WTC11 (cell line): ENCODE results near the gene TSPAN31. TPM values are rescaled to one million over a fixed set of nuclear protein-coding genes. Genes with fewer than 3 reads are reported as not detected.

Source experiments
- ATF6 ChIP-seq: sonication (generic); formaldehyde crosslinking; IDR thresholded peaks from 2 replicates; pipeline ENCODE4 v1.8.1; 2023; ENCODE audit warnings: mild to moderate bottlenecking, missing genetic modification reagents
- CBFB ChIP-seq: sonication (generic); formaldehyde crosslinking; IDR thresholded peaks from 2 replicates; pipeline ENCODE4 v1.8.1; 2022; ENCODE audit warnings: mild to moderate bottlenecking, low read depth, missing genetic modification reagents
- CREB1 ChIP-seq: sonication (generic); formaldehyde crosslinking; IDR thresholded peaks from 2 replicates; pipeline ENCODE4 v1.8.0; 2023; ENCODE audit warnings: mild to moderate bottlenecking, missing genetic modification reagents
- CTCF ChIP-seq: fragments of 200-600 bp; IDR thresholded peaks from 2 replicates; pipeline ENCODE4 v1.8.0; 2022; ENCODE audit warnings: antibody characterized with exemption
- ERG ChIP-seq: fragments of 250-450 bp; sonication (Bioruptor Pico); IDR thresholded peaks from 2 replicates; pipeline ENCODE4 v1.8.0; 2021; ENCODE audit warnings: mild to moderate bottlenecking
- GABPB1 ChIP-seq: sonication (generic); formaldehyde crosslinking; IDR thresholded peaks from 2 replicates; pipeline ENCODE4 v1.8.1; 2023; ENCODE audit warnings: mild to moderate bottlenecking, missing genetic modification reagents
- GRHL2 ChIP-seq: fragments of 250-450 bp; sonication (Bioruptor Pico); IDR thresholded peaks from 2 replicates; pipeline ENCODE4 v1.8.0; 2022; ENCODE audit warnings: mild to moderate bottlenecking, moderate library complexity; ENCODE audit not compliant: insufficient replicate concordance, severe bottlenecking
- GTF2I ChIP-seq: fragments of 250-450 bp; sonication (Bioruptor Pico); conservative IDR thresholded peaks from 2 replicates; pipeline ENCODE4 v1.4.0; 2021; ENCODE audit warnings: mild to moderate bottlenecking
- JAZF1 ChIP-seq: fragments of 250-450 bp; sonication (Bioruptor Pico); IDR thresholded peaks from 2 replicates; pipeline ENCODE4 v1.9.0; 2021; ENCODE audit warnings: moderate library complexity, mild to moderate bottlenecking, inconsistent platforms
- MAX ChIP-seq: sonication (generic); formaldehyde crosslinking; IDR thresholded peaks from 2 replicates; pipeline ENCODE4 v1.8.0; 2022; ENCODE audit warnings: mild to moderate bottlenecking, missing genetic modification reagents
- MYBL2 ChIP-seq: sonication (generic); formaldehyde crosslinking; IDR thresholded peaks from 2 replicates; pipeline ENCODE4 v1.8.1; 2023; ENCODE audit warnings: mild to moderate bottlenecking, moderate library complexity, missing genetic modification reagents
- NFATC4 ChIP-seq: fragments of 250-450 bp; sonication (Bioruptor Pico); IDR thresholded peaks from 2 replicates; pipeline ENCODE4 v1.9.0; 2021; ENCODE audit warnings: mild to moderate bottlenecking
- NR1H2 ChIP-seq: sonication (generic); formaldehyde crosslinking; IDR thresholded peaks from 2 replicates; pipeline ENCODE4 v1.9.0; 2021; ENCODE audit warnings: mild to moderate bottlenecking, moderate library complexity, missing genetic modification reagents
- PRRX2 ChIP-seq: fragments of 250-450 bp; sonication (Bioruptor Pico); IDR thresholded peaks from 2 replicates; pipeline ENCODE4 v1.8.0; 2021; ENCODE audit warnings: mild to moderate bottlenecking
- RORB ChIP-seq: fragments of 250-450 bp; sonication (Bioruptor Pico); IDR thresholded peaks from 2 replicates; pipeline ENCODE4 v1.9.0; 2021; ENCODE audit warnings: mild to moderate bottlenecking
- SOX15 ChIP-seq: fragments of 250-450 bp; sonication (Bioruptor Pico); IDR thresholded peaks from 2 replicates; pipeline ENCODE4 v1.9.0; 2021; ENCODE audit warnings: mild to moderate bottlenecking
- TEAD1 ChIP-seq: sonication (generic); formaldehyde crosslinking; IDR thresholded peaks from 2 replicates; pipeline ENCODE4 v1.8.0; 2022; ENCODE audit warnings: mild to moderate bottlenecking, missing genetic modification reagents
- ZNF121 ChIP-seq: sonication (generic); formaldehyde crosslinking; IDR thresholded peaks from 2 replicates; pipeline ENCODE4 v1.8.0; 2023; ENCODE audit warnings: missing genetic modification reagents
- ZNF138 ChIP-seq: sonication (generic); formaldehyde crosslinking; conservative IDR thresholded peaks from 2 replicates; pipeline ENCODE4 v1.8.1; 2022; ENCODE audit warnings: mild to moderate bottlenecking, moderate library complexity, missing genetic modification reagents
- ZNF263 ChIP-seq: sonication (generic); formaldehyde crosslinking; IDR thresholded peaks from 2 replicates; pipeline ENCODE4 v1.8.1; 2022; ENCODE audit warnings: low read depth, mild to moderate bottlenecking, moderate library complexity, missing genetic modification reagents
- ZNF317 ChIP-seq: sonication (generic); formaldehyde crosslinking; IDR thresholded peaks from 2 replicates; pipeline ENCODE4 v1.8.1; 2023; ENCODE audit warnings: low read depth, mild to moderate bottlenecking, moderate library complexity, missing genetic modification reagents, borderline replicate concordance
- ZNF396 ChIP-seq: fragments of 250-450 bp; sonication (Bioruptor Pico); IDR thresholded peaks from 2 replicates; pipeline ENCODE4 v1.8.0; 2021; ENCODE audit warnings: mild to moderate bottlenecking, moderate library complexity, borderline replicate concordance
- ZNF423 ChIP-seq: fragments of 250-450 bp; sonication (Bioruptor Pico); IDR thresholded peaks from 2 replicates; pipeline ENCODE4 v2.1.2; 2022; ENCODE audit warnings: mild to moderate bottlenecking, moderate library complexity
- ZNF512 ChIP-seq: sonication (generic); formaldehyde crosslinking; IDR thresholded peaks from 2 replicates; pipeline ENCODE4 v1.8.1; 2022; ENCODE audit warnings: missing genetic modification reagents, borderline replicate concordance
- total RNA-seq: library from RNA; stranded (reverse); gene quantifications from 3 replicates; pipeline ENCODE4 v1.2.3, GENCODE V29; 2021
- TF ChIP-seq, protein P1 (sequence below): sonication (generic); formaldehyde crosslinking; IDR thresholded peaks from 2 replicates; pipeline ENCODE4 v1.8.0; 2022; ENCODE audit warnings: missing genetic modification reagents
- TF ChIP-seq, protein P2 (sequence below): sonication (generic); formaldehyde crosslinking; IDR thresholded peaks from 2 replicates; pipeline ENCODE4 v1.8.1; 2023; ENCODE audit warnings: mild to moderate bottlenecking, missing genetic modification reagents, moderate library complexity
- TF ChIP-seq, protein P3 (sequence below): sonication (generic); formaldehyde crosslinking; IDR thresholded peaks from 2 replicates; pipeline ENCODE4 v1.8.1; 2023; ENCODE audit warnings: mild to moderate bottlenecking, missing genetic modification reagents, moderate library complexity

Gene TSPAN31
- total RNA-seq, 1 experiment from 2014 or later, result 9.9 TPM

DNA sequence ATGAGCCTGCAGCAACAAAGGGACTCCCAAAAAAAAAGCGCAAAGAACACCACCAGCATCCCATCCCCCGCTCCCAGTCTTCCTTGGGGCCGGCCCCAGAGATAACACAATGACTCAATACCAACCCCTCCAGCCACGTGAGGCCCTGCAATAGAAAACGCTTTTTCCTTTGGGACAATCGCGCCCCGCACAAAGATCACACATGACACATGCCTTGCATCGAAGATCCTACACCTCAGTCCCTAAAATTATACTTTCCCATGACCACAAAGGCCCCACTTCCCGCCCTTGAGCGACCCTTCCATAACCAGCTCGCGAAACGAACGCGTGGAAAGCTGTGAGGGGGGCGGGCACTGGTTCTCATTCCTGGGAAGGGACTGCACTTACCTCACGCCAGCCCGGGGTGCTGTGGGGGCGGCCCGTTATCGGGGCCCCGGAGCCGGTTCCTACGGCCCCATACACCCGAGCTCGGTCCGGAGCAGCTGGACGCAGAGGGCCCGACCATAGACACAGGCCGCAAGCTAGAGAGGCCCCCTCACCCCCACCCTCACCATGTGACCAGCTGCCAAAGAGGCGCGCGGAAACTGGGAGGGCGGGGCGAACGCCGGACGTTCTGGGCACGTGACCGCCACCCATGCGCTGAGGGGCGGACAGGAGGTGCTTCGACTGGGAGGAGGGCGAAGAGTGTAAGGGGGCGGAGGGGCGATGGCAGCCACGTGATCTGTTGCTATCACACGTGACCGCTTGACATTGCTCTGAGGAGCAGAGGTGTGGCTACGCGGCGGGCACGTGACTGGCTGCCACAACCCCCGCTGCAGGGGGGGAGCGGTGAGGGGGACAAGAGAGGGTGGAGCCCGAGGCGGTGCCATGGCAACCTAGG is 7.2 kb downstream of the TSPAN31 start, which contains the start of gene CDK4 (continued):
- no peak for TF ChIP-seq ZNF396
- TF ChIP-seq MAX (CRISPR knock-in tag), result peak; percentile 99
- TF ChIP-seq CREB1, result 0 out of 2 replicates have a peak, but pooled peaks have one; percentile 41
- TF ChIP-seq TEAD1 (CRISPR knock-in tag), result peak; percentile 89
- no peak for TF ChIP-seq CBFB (CRISPR knock-in tag)
- TF ChIP-seq NFATC4 (CRISPR knock-in tag), result no peak; the same call in 1 of the 2 replicates
- TF ChIP-seq ERG (CRISPR knock-in tag), result no peak
- TF ChIP-seq, protein P1, sequence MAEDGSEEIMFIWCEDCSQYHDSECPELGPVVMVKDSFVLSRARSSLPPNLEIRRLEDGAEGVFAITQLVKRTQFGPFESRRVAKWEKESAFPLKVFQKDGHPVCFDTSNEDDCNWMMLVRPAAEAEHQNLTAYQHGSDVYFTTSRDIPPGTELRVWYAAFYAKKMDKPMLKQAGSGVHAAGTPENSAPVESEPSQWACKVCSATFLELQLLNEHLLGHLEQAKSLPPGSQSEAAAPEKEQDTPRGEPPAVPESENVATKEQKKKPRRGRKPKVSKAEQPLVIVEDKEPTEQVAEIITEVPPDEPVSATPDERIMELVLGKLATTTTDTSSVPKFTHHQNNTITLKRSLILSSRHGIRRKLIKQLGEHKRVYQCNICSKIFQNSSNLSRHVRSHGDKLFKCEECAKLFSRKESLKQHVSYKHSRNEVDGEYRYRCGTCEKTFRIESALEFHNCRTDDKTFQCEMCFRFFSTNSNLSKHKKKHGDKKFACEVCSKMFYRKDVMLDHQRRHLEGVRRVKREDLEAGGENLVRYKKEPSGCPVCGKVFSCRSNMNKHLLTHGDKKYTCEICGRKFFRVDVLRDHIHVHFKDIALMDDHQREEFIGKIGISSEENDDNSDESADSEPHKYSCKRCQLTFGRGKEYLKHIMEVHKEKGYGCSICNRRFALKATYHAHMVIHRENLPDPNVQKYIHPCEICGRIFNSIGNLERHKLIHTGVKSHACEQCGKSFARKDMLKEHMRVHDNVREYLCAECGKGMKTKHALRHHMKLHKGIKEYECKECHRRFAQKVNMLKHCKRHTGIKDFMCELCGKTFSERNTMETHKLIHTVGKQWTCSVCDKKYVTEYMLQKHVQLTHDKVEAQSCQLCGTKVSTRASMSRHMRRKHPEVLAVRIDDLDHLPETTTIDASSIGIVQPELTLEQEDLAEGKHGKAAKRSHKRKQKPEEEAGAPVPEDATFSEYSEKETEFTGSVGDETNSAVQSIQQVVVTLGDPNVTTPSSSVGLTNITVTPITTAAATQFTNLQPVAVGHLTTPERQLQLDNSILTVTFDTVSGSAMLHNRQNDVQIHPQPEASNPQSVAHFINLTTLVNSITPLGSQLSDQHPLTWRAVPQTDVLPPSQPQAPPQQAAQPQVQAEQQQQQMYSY (CRISPR knock-in tag), result no peak
- no peak for TF ChIP-seq SOX15 (CRISPR knock-in tag)
- peak; percentile 52 for TF ChIP-seq GABPB1 (CRISPR knock-in tag)
- TF ChIP-seq ATF6 (CRISPR knock-in tag), result no peak
- no peak for TF ChIP-seq ZNF121 (CRISPR knock-in tag)
- no peak for TF ChIP-seq ZNF423 (CRISPR knock-in tag)
- TF ChIP-seq, protein P2, sequence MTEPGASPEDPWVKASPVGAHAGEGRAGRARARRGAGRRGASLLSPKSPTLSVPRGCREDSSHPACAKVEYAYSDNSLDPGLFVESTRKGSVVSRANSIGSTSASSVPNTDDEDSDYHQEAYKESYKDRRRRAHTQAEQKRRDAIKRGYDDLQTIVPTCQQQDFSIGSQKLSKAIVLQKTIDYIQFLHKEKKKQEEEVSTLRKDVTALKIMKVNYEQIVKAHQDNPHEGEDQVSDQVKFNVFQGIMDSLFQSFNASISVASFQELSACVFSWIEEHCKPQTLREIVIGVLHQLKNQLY, result no peak; the same call in 1 of the 2 replicates
- no peak for TF ChIP-seq RORB
- no peak for TF ChIP-seq ZNF263 (CRISPR knock-in tag)
- peak; percentile 66; the same call in 1 of the 2 replicates for TF ChIP-seq MYBL2
- TF ChIP-seq ZNF317 (CRISPR knock-in tag), result no peak
- no peak for TF ChIP-seq JAZF1
- TF ChIP-seq PRRX2 (CRISPR knock-in tag), result no peak
- TF ChIP-seq ZNF512 (CRISPR knock-in tag), result no peak
- TF ChIP-seq CTCF, result no peak
- TF ChIP-seq GTF2I (CRISPR knock-in tag), result no peak
- no peak for TF ChIP-seq GRHL2
- no peak for TF ChIP-seq ZNF138
- no peak for TF ChIP-seq NR1H2 (CRISPR knock-in tag)
- TF ChIP-seq, protein P3, sequence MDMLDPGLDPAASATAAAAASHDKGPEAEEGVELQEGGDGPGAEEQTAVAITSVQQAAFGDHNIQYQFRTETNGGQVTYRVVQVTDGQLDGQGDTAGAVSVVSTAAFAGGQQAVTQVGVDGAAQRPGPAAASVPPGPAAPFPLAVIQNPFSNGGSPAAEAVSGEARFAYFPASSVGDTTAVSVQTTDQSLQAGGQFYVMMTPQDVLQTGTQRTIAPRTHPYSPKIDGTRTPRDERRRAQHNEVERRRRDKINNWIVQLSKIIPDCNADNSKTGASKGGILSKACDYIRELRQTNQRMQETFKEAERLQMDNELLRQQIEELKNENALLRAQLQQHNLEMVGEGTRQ (CRISPR knock-in tag), result peak; percentile 100
